SW 1271 (cell line): ENCODE data around the gene GJA1.
"Not testable (repeated sequence)": the region's sequence is repeated elsewhere in the genome, so short reads cannot be mapped to it uniquely, and the experiment has no call there.

ENCODE experiments used
- DNase-seq, 2 experiments: peaks; one replicate each; lab custom pipeline; 2025; lab: John Stamatoyannopoulos, UW

Gene GJA1

DNA sequence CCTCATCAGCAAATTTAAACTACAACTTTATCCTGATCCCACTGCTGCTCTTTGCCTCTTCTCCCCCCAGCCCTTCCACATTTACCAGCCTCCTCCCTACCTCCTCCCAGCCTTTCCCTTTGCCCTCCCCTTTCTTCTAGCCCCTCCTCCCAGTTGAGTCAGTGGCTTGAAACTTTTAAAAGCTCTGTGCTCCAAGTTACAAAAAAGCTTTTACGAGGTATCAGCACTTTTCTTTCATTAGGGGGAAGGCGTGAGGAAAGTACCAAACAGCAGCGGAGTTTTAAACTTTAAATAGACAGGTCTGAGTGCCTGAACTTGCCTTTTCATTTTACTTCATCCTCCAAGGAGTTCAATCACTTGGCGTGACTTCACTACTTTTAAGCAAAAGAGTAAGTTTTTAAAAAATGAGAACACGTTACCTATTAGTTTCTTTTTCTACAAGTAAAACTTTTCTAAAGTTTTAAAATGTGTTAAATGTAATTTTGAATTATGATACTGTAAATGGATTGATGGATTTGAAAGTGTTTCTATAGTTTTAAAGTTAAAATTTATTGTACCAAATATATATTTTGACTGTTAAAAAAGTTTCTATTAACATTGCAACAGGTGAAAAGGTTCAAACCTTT, at the start of gene GJA1:
GJA1 (plus strand) TSS at position 203 of the 626 bp plus-strand sequence. CDS start 11,202 bp downstream, outside the sequence.
- no peak for DNase-seq

DNA sequence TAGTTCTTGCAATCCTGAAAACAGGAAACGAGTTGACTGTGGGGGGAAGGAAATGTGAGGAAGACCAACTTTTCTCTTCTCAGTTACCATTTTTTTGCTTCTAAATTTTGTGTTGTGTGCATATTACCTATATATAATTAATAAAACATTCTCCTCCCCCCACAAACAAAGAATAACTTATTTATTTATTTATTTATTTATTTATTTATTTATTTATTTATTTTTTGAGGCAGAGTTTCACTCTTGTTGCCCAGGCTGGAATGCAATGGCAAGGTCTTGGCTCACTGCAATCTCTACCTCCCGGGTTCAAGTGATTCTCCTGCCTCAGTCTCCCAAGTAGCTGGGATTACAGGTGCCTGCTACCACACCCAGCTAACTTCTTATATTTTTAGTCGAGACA, 48.9 kb upstream of the GJA1 start:
- DNase-seq = not testable (repeated sequence)

DNA sequence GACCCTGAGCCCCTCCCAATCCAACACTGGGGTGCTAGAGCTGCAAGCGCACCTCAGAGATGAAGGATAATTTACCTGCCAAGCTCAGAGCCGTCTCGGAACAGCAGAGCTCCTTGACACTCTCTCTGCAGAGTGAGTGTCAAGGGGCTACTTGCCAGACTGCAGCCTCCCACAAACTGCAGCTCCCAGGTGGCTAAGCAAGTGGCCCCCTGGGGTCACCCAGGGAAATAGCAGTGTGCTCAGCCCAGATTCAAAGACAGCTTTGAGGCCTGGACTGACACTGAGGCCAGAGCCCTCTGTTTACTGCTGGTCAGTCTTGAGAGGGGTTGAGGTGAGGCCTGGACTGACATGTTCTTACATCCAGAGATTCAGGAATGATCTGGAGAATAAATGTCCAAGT, 46.0 kb upstream of the GJA1 start:
- no peak for DNase-seq

DNA sequence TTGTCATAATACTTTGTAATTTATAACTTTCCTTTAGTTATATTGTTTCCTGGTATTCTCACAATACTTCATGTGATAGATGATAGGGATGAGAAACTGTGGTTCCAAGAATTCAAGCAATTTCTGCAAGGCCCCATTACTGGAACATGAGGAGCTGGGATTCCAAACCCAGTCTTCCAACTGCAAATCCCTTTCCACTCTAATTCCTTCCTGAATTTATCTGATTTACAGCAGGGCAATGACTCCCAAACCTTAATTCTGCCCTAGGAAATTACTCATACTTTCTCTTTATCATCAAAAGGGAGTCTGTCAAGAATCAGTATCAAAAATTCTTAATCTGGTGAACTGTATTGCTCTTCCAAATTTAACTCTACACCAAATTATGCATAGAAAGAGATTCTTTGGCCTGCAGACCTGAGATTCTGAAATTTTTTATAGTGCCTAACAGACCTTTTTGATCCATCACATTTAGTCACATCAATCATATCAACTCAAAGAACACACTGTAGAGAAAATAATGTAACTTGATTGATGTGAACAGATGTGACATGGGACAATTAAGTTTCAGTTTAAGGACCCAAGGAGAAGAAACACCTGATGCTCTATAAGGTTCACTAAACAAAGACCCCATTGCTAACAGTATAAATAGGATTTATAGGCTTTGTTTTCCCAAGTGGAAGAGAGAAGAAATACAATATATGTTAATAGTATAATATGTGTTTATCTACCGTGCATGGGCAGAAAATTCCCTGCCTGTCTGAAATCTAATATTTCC, 41.5 kb upstream of the GJA1 start:
- no peak for DNase-seq

DNA sequence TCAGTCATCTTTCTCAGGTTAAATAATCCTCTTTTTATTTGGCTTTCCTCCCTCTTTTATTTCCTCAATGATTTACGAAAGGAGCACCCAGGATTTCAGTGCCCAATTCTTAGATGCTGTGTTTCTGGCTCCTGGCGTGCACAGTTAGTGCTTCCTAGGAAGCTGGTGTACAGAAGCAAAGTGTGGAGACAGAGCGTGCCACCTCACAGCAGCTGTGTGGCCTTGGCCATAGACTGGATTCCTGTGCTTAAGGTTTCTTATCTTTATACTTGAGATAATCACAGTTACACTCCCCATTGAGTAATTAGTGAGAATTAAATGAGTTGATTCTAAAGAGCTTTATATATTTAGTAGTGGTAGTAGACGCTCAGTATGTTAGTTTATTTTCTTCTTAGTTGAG, 39.7 kb upstream of the GJA1 start:
- DNase-seq = no peak

DNA sequence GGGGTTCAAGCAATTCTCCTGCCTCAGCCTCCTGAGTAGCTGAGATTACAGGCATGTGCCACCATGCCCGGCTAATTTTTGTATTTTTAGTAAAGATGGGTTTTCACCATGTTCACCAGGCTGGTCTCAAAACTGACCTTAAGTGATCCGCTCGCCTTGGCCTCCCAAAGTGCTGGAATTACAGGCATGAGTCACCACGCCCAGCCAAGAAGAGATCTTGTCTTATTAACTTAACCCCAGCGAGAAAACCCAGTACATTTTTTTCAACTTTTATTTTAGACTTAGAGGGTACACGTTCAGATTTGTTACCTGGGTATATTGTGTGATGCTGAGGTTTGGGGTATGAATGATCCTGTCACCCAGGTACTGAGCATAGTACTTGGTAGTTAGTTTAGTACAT, 38.3 kb upstream of the GJA1 start:
- DNase-seq = not testable (repeated sequence)

DNA sequence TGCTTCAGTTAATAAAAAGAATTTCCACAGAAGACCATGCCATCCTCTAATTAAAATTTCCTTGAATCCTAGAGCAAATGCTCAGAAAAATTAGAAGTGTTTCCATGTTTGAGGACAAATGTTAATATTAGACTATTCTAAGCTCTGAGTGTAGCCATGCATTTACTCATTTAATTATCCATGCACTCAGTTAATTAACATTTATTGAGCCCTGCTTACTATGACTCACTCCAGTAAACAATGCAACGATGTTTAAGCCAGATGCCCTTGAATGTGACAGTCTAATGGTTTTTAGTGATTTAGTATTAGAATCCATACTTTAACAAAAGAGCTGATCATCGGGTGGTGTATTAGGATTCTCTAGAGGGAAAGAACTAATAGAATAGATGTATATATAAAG, 37.3 kb upstream of the GJA1 start:
- no peak for DNase-seq

DNA sequence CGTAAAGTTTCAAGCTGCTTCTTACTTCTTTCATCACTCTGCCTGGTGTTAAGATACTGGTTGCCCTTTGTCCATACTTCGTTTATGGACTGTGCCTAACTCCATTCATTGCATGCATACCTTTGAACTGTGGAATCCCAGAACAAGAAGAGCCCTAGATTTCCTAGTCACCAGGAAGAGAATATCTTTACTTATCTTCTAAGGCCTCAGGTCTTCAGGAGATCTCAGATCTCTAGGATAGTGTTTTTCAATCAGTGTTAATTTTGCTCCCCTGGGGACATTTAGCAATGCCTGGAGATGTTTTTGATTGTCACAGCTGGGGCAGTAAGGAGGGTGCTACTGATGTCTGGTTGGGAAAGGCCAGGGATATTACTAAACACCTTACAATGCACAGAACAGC, 35.5 kb upstream of the GJA1 start:
- no peak for DNase-seq

DNA sequence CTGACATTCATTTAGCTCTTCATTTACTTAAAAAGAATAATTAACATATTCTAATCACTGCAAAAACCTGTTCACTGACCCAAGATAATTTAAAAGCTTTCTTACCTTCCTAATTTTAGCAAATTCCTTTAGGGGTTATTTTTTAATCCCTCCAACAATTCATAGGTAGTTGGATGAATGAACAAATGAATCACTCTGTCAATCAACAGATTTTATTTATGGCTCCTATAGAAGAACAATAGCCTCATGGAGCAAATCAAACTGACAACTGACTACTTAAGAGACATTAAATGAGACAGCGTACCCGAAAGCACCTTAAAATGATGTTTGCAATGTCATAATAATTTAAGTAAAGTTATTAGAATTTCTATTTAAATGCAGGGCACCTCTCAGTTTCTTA, 31.5 kb upstream of the GJA1 start:
- no peak for DNase-seq

DNA sequence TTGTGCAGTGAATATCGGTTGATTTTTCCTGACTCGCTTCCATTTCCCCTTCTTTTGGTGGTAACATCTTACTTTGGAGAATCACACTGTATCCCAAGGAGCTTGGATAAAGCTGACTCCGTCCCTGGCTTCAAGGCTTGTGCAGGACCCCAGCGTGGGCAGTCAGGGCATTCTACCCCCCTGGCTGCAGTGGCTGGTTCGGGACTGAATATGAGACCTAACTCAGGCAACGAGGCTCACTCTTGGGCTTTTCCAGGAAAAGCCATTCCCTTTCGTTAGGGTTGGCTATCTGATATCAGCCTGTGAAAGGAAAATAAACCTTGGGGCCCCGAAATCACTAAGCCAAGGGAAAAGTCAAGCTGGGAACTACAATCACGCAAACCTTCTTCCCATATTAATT, 30.1 kb upstream of the GJA1 start:
- no peak for DNase-seq

DNA sequence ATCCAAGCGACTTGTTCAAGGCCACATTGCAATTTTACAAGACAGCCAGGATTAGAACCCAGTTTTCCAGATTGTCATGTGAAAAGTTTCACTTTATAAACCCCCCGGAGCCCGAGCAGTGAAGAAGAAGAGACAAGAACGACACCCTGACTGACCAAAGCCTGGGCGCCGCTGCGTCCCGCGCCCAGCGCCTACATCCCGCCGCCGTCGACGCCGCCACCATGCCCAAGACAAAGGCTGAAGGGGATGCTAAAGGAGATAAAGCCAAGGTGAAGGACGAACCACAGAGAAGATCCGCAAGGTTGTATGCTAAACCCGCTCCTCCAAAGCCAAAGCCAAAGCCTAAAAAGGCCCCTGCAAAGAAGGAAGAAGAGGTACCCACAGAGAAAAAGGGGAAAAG, 27.1 kb upstream of the GJA1 start:
- DNase-seq = no peak

DNA sequence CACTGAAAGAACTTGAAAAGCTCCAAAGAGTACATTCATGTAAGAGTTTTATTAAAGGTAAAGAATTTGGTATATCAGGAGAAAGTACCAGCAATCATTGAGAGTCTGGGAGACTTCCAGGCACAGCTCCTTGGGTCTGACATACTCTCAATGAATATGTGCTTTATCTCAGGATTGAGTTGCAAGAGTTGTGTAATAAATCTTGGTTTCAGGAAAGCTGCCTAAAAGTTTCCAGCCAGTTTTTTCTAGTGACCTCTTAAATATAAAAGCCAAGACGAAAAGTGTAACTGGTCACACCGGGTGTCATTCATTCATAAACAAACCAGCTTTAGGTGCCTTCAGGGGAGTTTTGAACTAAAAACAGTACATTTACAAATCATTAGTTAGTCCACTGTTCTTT, 21.6 kb upstream of the GJA1 start:
- no peak for DNase-seq

DNA sequence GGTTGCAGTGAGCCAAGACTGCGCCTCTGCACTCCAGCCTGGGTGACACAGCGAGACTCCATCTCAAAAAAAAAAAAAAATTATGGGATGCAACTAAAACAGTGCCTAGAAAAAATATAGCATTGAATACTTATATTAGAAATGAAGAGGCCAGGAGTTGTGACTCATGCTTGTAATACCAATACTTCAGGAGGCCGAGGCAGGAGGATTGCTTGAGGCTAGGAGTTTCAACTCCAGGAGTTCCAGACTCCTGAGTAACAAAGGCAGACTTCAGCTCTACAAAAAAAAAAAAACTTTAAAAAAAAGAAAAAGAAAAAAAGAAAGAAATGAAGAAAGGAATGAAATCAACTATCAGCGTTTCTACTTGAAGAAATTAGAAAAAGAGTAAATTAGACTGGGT, 17.1 kb upstream of the GJA1 start:
- DNase-seq = no peak

DNA sequence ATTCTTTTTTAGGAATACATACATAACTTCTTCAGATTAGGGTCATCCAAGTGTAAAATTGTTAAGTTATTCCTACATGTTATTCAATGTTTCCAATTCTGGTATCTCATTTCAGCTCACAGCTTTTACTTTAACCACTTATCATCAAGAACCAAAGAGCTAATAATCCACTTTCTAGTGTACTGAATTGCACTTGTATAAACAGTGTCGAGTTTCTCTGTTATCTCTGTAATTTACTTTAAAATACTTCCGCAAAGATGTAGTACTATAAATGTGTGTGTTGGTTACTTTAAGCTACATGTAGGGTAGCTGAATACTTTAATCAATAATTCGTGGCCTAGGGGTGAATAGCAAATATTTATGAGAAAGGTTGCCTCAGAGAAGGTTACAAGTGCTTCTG, 8.8 kb upstream of the GJA1 start:
- DNase-seq = no peak

DNA sequence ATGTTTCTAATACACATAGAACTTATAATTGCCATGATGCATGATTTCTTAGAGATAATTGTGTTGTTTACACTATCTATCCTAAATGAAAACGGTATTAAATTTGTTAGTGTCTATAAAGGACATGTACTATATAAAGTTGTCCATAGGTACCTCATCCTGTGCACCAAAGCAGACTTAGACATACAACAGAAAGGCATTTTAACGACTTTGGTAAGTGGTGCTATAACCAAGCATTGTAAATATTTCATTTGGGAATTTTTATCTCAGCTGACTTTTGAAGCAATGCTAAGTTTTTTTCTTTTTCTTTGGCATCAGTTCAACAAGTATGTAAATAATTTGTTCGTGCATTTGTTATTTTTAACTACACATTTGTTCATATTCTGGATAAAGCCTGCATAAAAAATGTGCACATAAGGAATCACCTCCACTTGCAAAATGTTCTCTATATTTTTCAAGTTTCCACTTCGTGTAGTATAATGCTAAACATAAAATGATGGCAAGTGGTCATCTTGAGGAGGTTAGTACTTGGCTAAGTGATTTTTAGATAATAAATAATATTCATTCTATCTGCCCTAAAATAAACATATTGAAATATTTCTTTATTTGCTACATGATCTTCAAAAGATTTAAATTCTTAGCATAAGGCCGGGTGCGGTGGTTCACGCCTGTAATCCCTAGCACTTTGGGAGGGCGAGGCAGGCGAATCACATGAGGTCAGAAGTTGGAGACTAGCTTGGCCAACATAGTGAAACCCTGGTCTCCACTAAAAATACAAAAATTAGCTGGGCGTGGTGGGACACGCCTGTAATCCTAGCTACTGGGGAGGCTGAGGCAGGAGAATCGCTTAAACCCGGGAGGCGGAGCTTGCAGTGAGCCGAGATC, 6.3 kb upstream of the GJA1 start:
- DNase-seq = no peak

DNA sequence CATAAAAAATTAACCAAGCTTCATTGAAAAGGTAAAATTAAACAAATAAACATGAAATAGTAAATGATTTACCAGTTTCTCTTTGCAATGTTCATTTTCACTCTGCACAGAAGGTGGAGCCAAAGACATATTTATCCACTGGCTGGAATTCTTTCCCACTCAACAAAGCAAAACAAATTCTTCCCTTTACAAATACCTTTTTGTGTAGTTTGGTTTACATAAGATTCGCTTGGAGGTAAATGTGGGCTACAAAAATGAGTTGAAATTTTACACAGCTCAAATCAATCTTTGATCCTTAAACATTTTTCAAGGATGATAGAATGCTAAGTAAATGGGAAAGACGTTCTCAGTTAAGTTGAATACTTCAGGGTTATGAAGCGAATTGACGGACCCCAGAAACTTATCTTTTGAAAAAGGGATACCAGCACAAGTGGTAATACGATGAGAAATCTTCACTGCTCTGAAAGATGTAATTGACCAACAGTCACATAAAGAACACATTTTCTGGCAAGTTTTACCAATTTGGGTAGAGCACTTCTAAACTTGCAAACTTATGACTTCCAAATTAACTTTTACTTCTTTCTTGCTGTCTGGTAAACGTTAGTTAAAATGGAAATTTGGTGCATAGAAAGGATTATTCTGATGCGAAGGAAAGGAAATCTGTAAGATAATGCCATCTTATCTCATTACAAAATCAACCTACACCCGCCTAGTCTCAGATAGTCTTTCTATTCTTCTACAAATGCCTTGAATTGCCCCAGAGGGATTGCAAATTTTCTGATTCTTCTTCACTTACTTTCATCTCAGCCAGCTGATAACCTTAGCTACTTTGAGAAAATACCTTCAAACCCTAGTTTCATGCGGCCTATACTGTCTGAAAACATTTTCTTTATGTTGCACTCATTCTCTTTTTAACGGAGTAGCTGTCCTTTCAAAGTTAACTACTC, 4.7 kb upstream of the GJA1 start:
- peak in 1 of 2 experiments; percentile 3 for DNase-seq

DNA sequence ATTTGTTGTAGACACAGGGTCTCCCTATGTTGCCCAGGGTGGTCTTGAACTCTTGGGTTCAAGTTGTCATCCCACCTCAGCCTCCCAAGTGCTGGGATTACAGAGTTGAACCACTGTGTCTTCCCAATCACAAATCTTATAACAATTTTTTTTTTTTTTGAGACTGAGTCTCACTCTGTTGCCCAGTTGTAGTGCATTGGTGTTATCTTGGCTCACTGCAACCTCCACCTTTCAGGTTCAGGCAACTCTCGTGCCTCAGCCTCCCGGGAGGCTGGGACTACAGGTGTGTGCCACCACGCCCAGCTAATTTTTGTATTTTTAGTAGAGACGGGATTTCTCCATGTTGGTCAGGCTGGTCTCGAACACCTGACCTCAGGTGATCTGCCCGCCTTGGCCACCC, 3.7 kb upstream of the GJA1 start:
- DNase-seq = not testable (repeated sequence)

DNA sequence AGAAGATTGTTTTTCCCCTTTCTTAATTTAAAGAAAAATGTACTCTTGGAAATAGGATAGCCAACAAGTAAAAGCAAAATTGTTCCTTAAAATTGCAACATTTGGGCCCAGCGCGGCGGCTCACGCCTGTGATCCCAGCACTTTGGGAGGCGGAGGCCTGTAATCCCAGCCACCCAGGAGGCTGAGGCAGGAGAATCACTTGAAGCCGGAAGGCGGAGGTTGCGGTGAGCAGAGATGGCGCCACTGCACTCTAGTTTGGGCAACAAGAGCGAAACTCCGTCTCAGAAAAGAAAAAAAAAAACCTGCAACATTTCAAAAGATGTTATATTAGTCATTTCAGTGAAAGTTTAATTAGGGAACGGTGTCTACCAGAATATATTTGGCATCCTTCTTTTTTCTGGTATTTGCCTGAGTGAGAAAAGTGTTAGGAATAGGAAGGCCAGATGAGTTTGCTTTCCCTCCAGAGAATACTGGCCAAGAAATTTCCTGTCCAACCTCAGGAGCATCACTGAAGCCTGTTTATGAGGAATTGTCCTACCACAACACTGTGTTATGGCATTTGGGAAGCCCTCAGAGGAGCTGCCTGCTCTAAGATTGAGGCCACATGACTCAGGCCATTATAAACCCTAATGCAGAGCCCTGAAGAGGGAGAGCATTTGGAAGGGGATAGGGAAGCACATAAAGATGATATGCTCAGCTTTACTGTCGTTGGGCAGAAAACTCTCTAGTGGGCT, 1.2 kb upstream of the GJA1 start:
- no peak for DNase-seq

DNA sequence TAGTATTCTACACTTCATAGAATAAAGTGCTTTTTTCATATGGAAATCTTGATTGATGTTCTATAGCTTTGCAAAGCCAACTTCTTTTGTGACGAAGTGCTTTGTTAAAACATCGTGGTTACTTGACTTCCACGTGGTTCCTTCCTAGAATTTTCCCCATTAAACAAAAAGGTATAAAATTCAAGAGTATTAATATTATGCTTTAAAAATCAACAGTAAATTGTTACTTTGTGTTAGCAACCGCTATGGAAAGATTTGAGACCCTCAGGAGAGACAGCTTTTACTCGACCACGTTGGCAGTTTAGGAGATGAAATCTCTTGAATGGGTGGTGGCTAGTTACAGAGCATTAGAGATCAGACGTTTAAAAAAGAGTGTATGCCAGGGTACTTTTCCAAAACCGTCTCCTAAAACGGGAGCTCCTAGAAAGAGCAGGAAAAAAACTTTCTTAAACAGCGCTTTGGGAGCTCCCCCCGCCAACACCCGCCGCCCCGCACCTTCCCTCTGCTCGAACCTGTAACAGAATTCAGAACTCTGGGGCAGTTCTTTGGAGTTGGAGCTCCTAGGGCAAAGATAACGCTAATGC, 920 bp downstream of the GJA1 start:
- DNase-seq = no peak
